ENCODE measurements around the gene DNALI1. TPM values are rescaled to one million over a fixed set of nuclear protein-coding genes. Genes with fewer than 3 reads are reported as not detected.
A peak's percentile ranks its signal among the peaks of the same experiment; 100 is the strongest.

Gene DNALI1
- polyA plus RNA-seq, 1 of the 3 experiments (the other 2 are of a cell fraction): 17.4 TPM

GRCh38 chr1:37553927-37554808 is 2.6 kb upstream of the DNALI1 start, which contains the start of gene SNIP1 (continued):
- no peak for TF ChIP-seq SMC3 (IDR thresholded peaks at IDR 0.05; ENCODE audit: low read depth, low read length)
- TF ChIP-seq ELF1 (IDR thresholded peaks at IDR 0.05): peak; percentile 86
- peak; percentile 95 for TF ChIP-seq MAX (IDR thresholded peaks at IDR 0.05; ENCODE audit: low read depth)
- peak; percentile 7; the same call in 1 of the 2 replicates for TF ChIP-seq TCF12 (IDR thresholded peaks at IDR 0.05)
- TF ChIP-seq EP300 (IDR thresholded peaks at IDR 0.05; ENCODE audit: borderline replicate concordance in 1 of 2, low read depth in 1 of 2, low read length in 1 of 2): no peak
- peak; percentile 44; the same call in 1 of the 2 replicates for TF ChIP-seq TAF1 (IDR thresholded peaks at IDR 0.05; ENCODE audit: borderline replicate concordance, low read depth, low read length)
- 0 out of 2 replicates have a peak, but pooled peaks have one; percentile 27 for TF ChIP-seq ZBTB33 (IDR thresholded peaks at IDR 0.05; ENCODE audit: borderline replicate concordance, low read depth)
- TF ChIP-seq NFIC (IDR thresholded peaks at IDR 0.05; ENCODE audit: borderline replicate concordance): no peak
- no peak for TF ChIP-seq FOSL2 (IDR thresholded peaks at IDR 0.05; ENCODE audit: borderline replicate concordance, low read depth)
- no peak for TF ChIP-seq GATA2 (CRISPR knock-in tag; IDR thresholded peaks at IDR 0.05)
- no peak for TF ChIP-seq NRF1 (IDR thresholded peaks at IDR 0.05; ENCODE audit: low read depth, low read length)
- peak; percentile 89 for TF ChIP-seq POLR2AphosphoS5 (IDR thresholded peaks at IDR 0.05; ENCODE audit: low read depth, low read length)
- no peak for TF ChIP-seq EZH2phosphoT487 (IDR thresholded peaks at IDR 0.05; ENCODE audit: borderline replicate concordance, low read depth)
- TF ChIP-seq RFX5 (IDR thresholded peaks at IDR 0.05; ENCODE audit: low read length): no peak
- peak; percentile 38; the same call in 1 of the 2 replicates for TF ChIP-seq SIN3A (IDR thresholded peaks at IDR 0.05; ENCODE audit: borderline replicate concordance, low read depth, low read length)
- TF ChIP-seq REST (IDR thresholded peaks at IDR 0.05; ENCODE audit: low read depth, low read length): no peak
- 0 out of 2 replicates have a peak, but pooled peaks have one; percentile 9 for TF ChIP-seq RCOR1 (IDR thresholded peaks at IDR 0.05; ENCODE audit: low read length)
- TF ChIP-seq FOXM1 (IDR thresholded peaks at IDR 0.05; ENCODE audit: low read depth): peak; percentile 89; the same call in 1 of the 2 replicates
- no peak for TF ChIP-seq YY1 (IDR thresholded peaks at IDR 0.05; ENCODE audit: low read depth)
- TF ChIP-seq TEAD4 (IDR thresholded peaks at IDR 0.05; ENCODE audit: borderline replicate concordance, insufficient read depth): no peak

Measured in SK-N-SH (cell line).